OCI-LY3 (cell line): ENCODE data around the gene EFL1.

Experiments
- CTCF ChIP-seq: fragments of 200-600, 300-600 bp; sonication (generic); IDR thresholded peaks from 2 replicates; pipeline ENCODE4 v1.5.1; 2014; ENCODE audit warnings: antibody characterized with exemption, low read length, low read depth
- EZH2phosphoT487 ChIP-seq: fragments of 200-600 bp; shearing (Covaris generic); IDR thresholded peaks from 2 replicates; pipeline ENCODE4 v1.6.1; 2018; ENCODE audit warnings: antibody characterized with exemption, mixed run types, low read depth

- TF ChIP-seq CTCF = peak; percentile 19; the same call in 1 of the 2 replicates
- TF ChIP-seq EZH2phosphoT487 = no peak
Observed at GRCh38 chr15:82103468-82103867, 159.1 kb downstream of the EFL1 start.
